ENCODE data around the gene CACNB1. TPM values are rescaled to one million over a fixed set of nuclear protein-coding genes. Genes with fewer than 3 reads are reported as not detected.
"Not testable (repeated sequence)": the region's sequence is repeated elsewhere in the genome, so short reads cannot be mapped to it uniquely, and the experiment has no call there.

CACNB1 gene
- total and polyA plus RNA-seq, 2 experiments from 2014 or later, result 1.9 to 4.2 TPM

GRCh38 chr17:39170558-39170957 is 26.9 kb downstream of the CACNB1 start:
- WGBS (ENCODE audit: low lambda C conversion rate, missing lambda C conversion rate), result 88% methylated on average over 6 of the region's 6 CpGs
- no peak for TF ChIP-seq EZH2 (IDR thresholded peaks at IDR 0.05; ENCODE audit: borderline replicate concordance)
- TF ChIP-seq, protein P1, sequence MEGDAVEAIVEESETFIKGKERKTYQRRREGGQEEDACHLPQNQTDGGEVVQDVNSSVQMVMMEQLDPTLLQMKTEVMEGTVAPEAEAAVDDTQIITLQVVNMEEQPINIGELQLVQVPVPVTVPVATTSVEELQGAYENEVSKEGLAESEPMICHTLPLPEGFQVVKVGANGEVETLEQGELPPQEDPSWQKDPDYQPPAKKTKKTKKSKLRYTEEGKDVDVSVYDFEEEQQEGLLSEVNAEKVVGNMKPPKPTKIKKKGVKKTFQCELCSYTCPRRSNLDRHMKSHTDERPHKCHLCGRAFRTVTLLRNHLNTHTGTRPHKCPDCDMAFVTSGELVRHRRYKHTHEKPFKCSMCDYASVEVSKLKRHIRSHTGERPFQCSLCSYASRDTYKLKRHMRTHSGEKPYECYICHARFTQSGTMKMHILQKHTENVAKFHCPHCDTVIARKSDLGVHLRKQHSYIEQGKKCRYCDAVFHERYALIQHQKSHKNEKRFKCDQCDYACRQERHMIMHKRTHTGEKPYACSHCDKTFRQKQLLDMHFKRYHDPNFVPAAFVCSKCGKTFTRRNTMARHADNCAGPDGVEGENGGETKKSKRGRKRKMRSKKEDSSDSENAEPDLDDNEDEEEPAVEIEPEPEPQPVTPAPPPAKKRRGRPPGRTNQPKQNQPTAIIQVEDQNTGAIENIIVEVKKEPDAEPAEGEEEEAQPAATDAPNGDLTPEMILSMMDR (IDR thresholded peaks at IDR 0.05; ENCODE audit: poor library complexity), result no peak
- no peak for TF ChIP-seq EZH2phosphoT487 (IDR thresholded peaks at IDR 0.05; ENCODE audit: low read depth, severe bottlenecking, unreplicated experiment)
- Histone ChIP-seq H3K9me3 (ENCODE audit: low read depth) (no peaks in the 10 kb centered on the region), H3K79me2 (no peaks in the 10 kb centered on the region), H3K4me1 (ENCODE audit: insufficient read depth) (no peaks in the 10 kb centered on the region), H3K27ac (no peak overlapping the region), H3K36me3 (replicated peaks; ENCODE audit: insufficient read depth, low read depth) (no peaks in the 10 kb centered on the region), H3K4me2 (no peak overlapping the region), H2AFZ (no peak overlapping the region), H3K9me2 (replicated peaks; ENCODE audit: insufficient read depth) (no peaks in the 10 kb centered on the region), H3K27me3 (peaks cover 9% of the 10 kb centered on the region), H4K20me1 (ENCODE audit: insufficient read depth, poor library complexity, severe bottlenecking) (no peaks in the 10 kb centered on the region), H3K4me3 (no peak overlapping the region)
- no peak for DNase-seq (ENCODE audit: low spot score)

DNA sequence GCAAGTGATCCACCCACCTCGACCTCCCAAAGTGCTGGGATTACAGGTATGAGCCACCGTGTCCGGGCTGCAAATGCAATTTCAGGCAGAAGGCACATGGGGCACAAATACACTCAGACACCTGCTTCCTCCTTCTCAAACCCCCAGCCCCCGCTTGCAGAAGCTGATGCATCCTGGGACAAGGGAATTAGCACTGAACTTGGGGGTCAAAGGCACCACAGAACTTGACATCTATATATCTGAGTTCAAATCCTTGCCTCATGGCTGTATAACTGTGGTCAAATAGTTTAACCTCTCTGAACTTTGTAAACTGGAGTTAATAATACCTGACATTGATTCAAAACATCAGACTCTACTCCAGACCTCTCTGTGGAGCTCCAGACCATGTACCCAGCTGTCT is 27.4 kb downstream of the CACNB1 start:
- Histone ChIP-seq H4K20me1 (ENCODE audit: insufficient read depth, poor library complexity, severe bottlenecking) (no peaks in the 10 kb centered on the region), H3K9me2 (replicated peaks; ENCODE audit: insufficient read depth) (no peaks in the 10 kb centered on the region), H3K79me2 (no peaks in the 10 kb centered on the region), H2AFZ (no peak overlapping the region), H3K36me3 (replicated peaks; ENCODE audit: insufficient read depth, low read depth) (no peaks in the 10 kb centered on the region), H3K4me2 (no peak overlapping the region), H3K27ac (no peak overlapping the region), H3K4me1 (ENCODE audit: insufficient read depth) (no peaks in the 10 kb centered on the region), H3K27me3 (peaks cover 13% of the 10 kb centered on the region), H3K4me3 (no peak overlapping the region), H3K9me3 (ENCODE audit: low read depth) (no peaks in the 10 kb centered on the region)
- 90% methylated on average over 4 of the region's 4 CpGs for WGBS (ENCODE audit: low lambda C conversion rate, missing lambda C conversion rate)
- TF ChIP-seq, protein P1 (IDR thresholded peaks at IDR 0.05; ENCODE audit: poor library complexity), result no peak
- no peak for TF ChIP-seq EZH2 (IDR thresholded peaks at IDR 0.05; ENCODE audit: borderline replicate concordance)
- TF ChIP-seq EZH2phosphoT487 (IDR thresholded peaks at IDR 0.05; ENCODE audit: low read depth, severe bottlenecking, unreplicated experiment), result no peak
- DNase-seq (ENCODE audit: low spot score), result no peak

DNA sequence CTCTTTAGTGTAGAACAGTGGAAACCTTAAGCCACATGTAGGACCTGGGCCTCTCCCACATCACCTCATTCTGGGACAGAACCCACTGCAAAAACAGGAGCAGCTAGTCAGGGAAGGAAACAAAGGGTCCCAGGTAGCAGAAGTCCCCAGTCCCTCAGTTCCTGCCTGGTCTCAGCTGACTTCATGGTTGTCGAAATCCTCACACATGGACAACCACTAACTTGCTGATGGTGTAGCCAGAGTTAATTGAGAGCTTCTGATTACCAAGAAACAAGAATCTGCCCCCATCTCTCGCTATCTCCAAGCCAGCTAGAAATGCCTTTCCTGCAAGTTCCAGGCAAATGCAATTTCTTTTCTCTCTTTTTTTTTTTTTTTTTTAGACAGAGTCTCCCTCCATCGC is 28.0 kb downstream of the CACNB1 start:
- Histone ChIP-seq H3K4me1 (ENCODE audit: insufficient read depth) (no peaks in the 10 kb centered on the region), H3K79me2 (no peaks in the 10 kb centered on the region), H3K9me2 (replicated peaks; ENCODE audit: insufficient read depth) (no peaks in the 10 kb centered on the region), H3K27me3 (peaks cover 13% of the 10 kb centered on the region), H3K4me2 (no peak overlapping the region), H3K27ac (no peak overlapping the region), H3K4me3 (no peak overlapping the region), H4K20me1 (ENCODE audit: insufficient read depth, poor library complexity, severe bottlenecking) (no peaks in the 10 kb centered on the region), H3K36me3 (replicated peaks; ENCODE audit: insufficient read depth, low read depth) (no peaks in the 10 kb centered on the region), H2AFZ (no peak overlapping the region), H3K9me3 (ENCODE audit: low read depth) (no peaks in the 10 kb centered on the region)
- no peak for DNase-seq (ENCODE audit: low spot score)
- TF ChIP-seq, protein P1 (IDR thresholded peaks at IDR 0.05; ENCODE audit: poor library complexity), result no peak
- TF ChIP-seq EZH2 (IDR thresholded peaks at IDR 0.05; ENCODE audit: borderline replicate concordance), result no peak
- no peak for TF ChIP-seq EZH2phosphoT487 (IDR thresholded peaks at IDR 0.05; ENCODE audit: low read depth, severe bottlenecking, unreplicated experiment)
- 83% methylated on average over 3 of the region's 3 CpGs for WGBS (ENCODE audit: low lambda C conversion rate, missing lambda C conversion rate)

DNA sequence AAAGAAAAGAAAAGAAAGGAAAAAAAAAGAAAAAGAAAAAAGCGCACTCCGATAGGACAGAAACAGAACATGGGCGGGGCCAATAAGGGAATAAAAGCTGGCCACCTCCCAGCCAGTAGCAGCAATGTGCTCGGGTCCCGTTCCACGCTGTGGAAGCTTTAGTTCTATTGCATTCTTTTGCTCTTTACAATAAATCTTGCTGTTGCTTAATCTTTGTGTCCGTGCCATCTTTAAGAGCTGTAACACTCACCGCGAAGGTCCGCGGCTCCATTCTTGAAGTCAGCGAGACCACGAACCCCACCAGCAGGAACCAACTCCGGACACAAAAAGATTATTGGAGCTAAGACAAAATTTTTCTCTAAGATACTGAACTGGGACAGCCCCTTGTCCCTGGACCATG is 28.4 kb downstream of the CACNB1 start:
- no peaks in the 10 kb centered on the region for H3K4me1 ChIP-seq (ENCODE audit: insufficient read depth)
- no peaks in the 10 kb centered on the region for H3K36me3 ChIP-seq (replicated peaks; ENCODE audit: insufficient read depth, low read depth)
- no peak overlapping the region for H3K4me3 ChIP-seq
- no peak overlapping the region for H3K27ac ChIP-seq
- no peak overlapping the region for H2AFZ ChIP-seq
- H3K4me2 ChIP-seq, result no peak overlapping the region
- no peaks in the 10 kb centered on the region for H4K20me1 ChIP-seq (ENCODE audit: insufficient read depth, poor library complexity, severe bottlenecking)
- H3K9me2 ChIP-seq (replicated peaks; ENCODE audit: insufficient read depth), result no peaks in the 10 kb centered on the region
- no peak for DNase-seq (ENCODE audit: low spot score)
- WGBS (ENCODE audit: low lambda C conversion rate, missing lambda C conversion rate), result 94% methylated on average over 12 of the region's 14 CpGs
- H3K27me3 ChIP-seq, result peaks cover 13% of the 10 kb centered on the region
- no peaks in the 10 kb centered on the region for H3K79me2 ChIP-seq
- TF ChIP-seq EZH2 (IDR thresholded peaks at IDR 0.05; ENCODE audit: borderline replicate concordance) (no peak), EZH2phosphoT487 (IDR thresholded peaks at IDR 0.05; ENCODE audit: low read depth, severe bottlenecking, unreplicated experiment) (no peak)
- TF ChIP-seq, protein P1 (IDR thresholded peaks at IDR 0.05; ENCODE audit: poor library complexity), result no peak
- H3K9me3 ChIP-seq (ENCODE audit: low read depth), result no peaks in the 10 kb centered on the region

GRCh38 chr17:39168503-39168902 is 29.0 kb downstream of the CACNB1 start:
- 97% methylated on average over 10 of the region's 10 CpGs for WGBS (ENCODE audit: low lambda C conversion rate, missing lambda C conversion rate)
- H3K4me3 ChIP-seq; H3K9me2 ChIP-seq (replicated peaks; ENCODE audit: insufficient read depth); H3K79me2 ChIP-seq; H3K4me2 ChIP-seq; DNase-seq (ENCODE audit: low spot score); H3K36me3 ChIP-seq (replicated peaks; ENCODE audit: insufficient read depth, low read depth); H4K20me1 ChIP-seq (ENCODE audit: insufficient read depth, poor library complexity, severe bottlenecking); H2AFZ ChIP-seq; H3K9me3 ChIP-seq (ENCODE audit: low read depth); H3K27ac ChIP-seq; H3K4me1 ChIP-seq (ENCODE audit: insufficient read depth): not testable (repeated sequence)
- H3K27me3 ChIP-seq, result peaks cover 13% of the 10 kb centered on the region

Data from hepatocyte (in vitro differentiated cells).